Activated T-helper 2 cell treated with anti-CD3 and anti-CD28 coated beads, Interferon-gamma antibody, Interleukin-2, Interleukin-4, amounts not matched to agents 10 μg/mL and 5 μg/mL and 100 μg/mL, durations not matched to agents 14 hours and 24 hours and 36 hours (primary cell): Measurements from ENCODE around the gene BBX. TPM values are rescaled to one million over a fixed set of nuclear protein-coding genes. Genes with fewer than 3 reads are reported as not detected.

ENCODE experiments used
- DNase-seq: peaks from one replicate; pipeline ENCODE4 v3.0.0; 2021; ENCODE audit warnings: low spot score
- H3K27ac Mint-ChIP-seq: one replicate; pipeline ENCODE4 v1.8.0; 2021; ENCODE audit warnings: mixed read lengths
- H3K27me3 Mint-ChIP-seq: one replicate; pipeline ENCODE4 v1.8.0; 2021; ENCODE audit warnings: low read depth, mixed read lengths
- H3K36me3 Mint-ChIP-seq: one replicate; pipeline ENCODE4 v1.8.0; 2021; ENCODE audit warnings: low read depth, mixed read lengths
- H3K4me1 Mint-ChIP-seq: one replicate; pipeline ENCODE4 v1.8.0; 2021; ENCODE audit warnings: low read depth, mixed read lengths
- H3K4me3 Mint-ChIP-seq: one replicate; pipeline ENCODE4 v1.8.0; 2021; ENCODE audit warnings: low read depth, mild to moderate bottlenecking, moderate library complexity, mixed read lengths
- H3K9me3 Mint-ChIP-seq: one replicate; pipeline ENCODE4 v1.8.0; 2021; ENCODE audit warnings: mixed read lengths
- intact Hi-C: fragments of 100-400 bp; cut with micrococcal nuclease; formaldehyde crosslinking; loops from one replicate; pipeline ENCODE4 v1.15.1; 2023
- total RNA-seq: library from RNA; stranded (reverse); gene quantifications from 2 replicates; pipeline ENCODE4 v1.2.3, GENCODE V29; 2022

BBX gene
- total RNA-seq, 1 donor from 2014 or later, result 35.8 TPM

DNA sequence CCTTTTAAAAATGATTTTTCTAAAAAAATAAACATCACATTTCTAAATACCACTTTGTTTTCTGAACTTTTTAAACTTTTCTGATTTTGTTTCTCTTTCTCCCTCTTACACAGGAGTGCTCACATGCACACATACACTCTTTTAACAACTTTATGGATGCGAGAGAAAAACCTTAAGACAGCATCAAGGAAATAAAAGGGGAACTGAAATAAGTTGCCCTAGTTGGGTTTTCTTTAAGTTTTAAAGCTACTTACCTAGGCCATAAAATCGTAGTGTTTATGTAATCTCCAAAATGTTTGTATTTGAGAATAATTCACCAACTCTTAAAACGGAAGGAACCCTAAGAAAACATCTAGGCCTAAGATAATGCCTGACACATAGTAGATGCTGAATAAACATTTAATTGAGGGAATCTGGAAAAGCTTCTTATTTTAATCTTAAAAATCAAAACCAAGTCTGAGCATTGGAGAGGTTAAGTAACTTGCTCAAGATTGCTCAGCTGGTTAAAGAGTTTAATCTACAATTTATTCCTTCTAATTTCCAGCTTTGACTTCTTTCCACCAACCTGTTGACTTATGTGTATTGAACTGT lies 1.2 kb upstream of the BBX start:
- peaks cover under 1% of the 10 kb centered on the region for H3K36me3 Mint-ChIP-seq
- H3K9me3 Mint-ChIP-seq, result no peaks in the 10 kb centered on the region
- H3K4me3 Mint-ChIP-seq, result no peak overlapping the region
- no peak for DNase-seq
- H3K4me1 Mint-ChIP-seq, result peaks cover 14% of the 10 kb centered on the region
- H3K27ac Mint-ChIP-seq, result no peak overlapping the region
- intact Hi-C loops, result loop anchor here (2.0 to 10.0 kb wide), 5 partner anchors 77 to 1306 kb away; no protein-coding TSS in a partner anchor
- peaks cover 8% of the 10 kb centered on the region for H3K27me3 Mint-ChIP-seq

- DNase-seq, result peak; percentile 42
- Mint-ChIP-seq H3K4me1 (peaks cover 20% of the 10 kb centered on the region), H3K27me3 (peaks cover 2% of the 10 kb centered on the region), H3K36me3 (peaks cover 17% of the 10 kb centered on the region), H3K27ac (peak overlapping the region; percentile 94), H3K9me3 (no peaks in the 10 kb centered on the region), H3K4me3 (peak overlapping the region; percentile 96)
- intact Hi-C loops, result loop anchor here (1.0 to 10.0 kb wide), 6 partner anchors 76 to 1304 kb away; no protein-coding TSS in a partner anchor
These were observed 452 bp downstream of the BBX start for GRCh38 chr3:107523289-107523538.

- intact Hi-C loops, result loop anchor here (1.0 to 10.0 kb wide), 6 partner anchors 75 to 1304 kb away; no protein-coding TSS in a partner anchor
- H3K36me3 Mint-ChIP-seq, result peaks cover 17% of the 10 kb centered on the region
- peak; percentile 10 for DNase-seq
- H3K27me3 Mint-ChIP-seq, result peaks cover 2% of the 10 kb centered on the region
- H3K4me1 Mint-ChIP-seq, result peaks cover 20% of the 10 kb centered on the region
- peak overlapping the region; percentile 95 for H3K27ac Mint-ChIP-seq
- H3K9me3 Mint-ChIP-seq, result no peaks in the 10 kb centered on the region
- peak overlapping the region; percentile 96 for H3K4me3 Mint-ChIP-seq
These were observed 970 bp downstream of the BBX start for GRCh38 chr3:107523539-107524325.

GRCh38 chr3:107524326-107524840 lies 1.6 kb downstream of the BBX start:
- DNase-seq, result no peak
- Mint-ChIP-seq H3K27ac (peak overlapping the region; percentile 95), H3K4me1 (peaks cover 23% of the 10 kb centered on the region), H3K27me3 (peaks cover 2% of the 10 kb centered on the region), H3K4me3 (peak overlapping the region; percentile 96), H3K9me3 (no peaks in the 10 kb centered on the region), H3K36me3 (peaks cover 20% of the 10 kb centered on the region)
- intact Hi-C loops, result loop anchor here (5.0 to 10.0 kb wide), 3 partner anchors 250 to 1303 kb away; no protein-coding TSS in a partner anchor

GRCh38 chr3:107524841-107525643 lies 2.3 kb downstream of the BBX start:
- no peaks in the 10 kb centered on the region for H3K9me3 Mint-ChIP-seq
- H3K36me3 Mint-ChIP-seq, result peaks cover 22% of the 10 kb centered on the region
- H3K27me3 Mint-ChIP-seq, result peaks cover 2% of the 10 kb centered on the region
- H3K4me1 Mint-ChIP-seq, result peaks cover 24% of the 10 kb centered on the region
- H3K27ac Mint-ChIP-seq, result peak overlapping the region; percentile 95
- DNase-seq, result peak; percentile 16
- intact Hi-C loops, result loop anchor here (5.0 to 10.0 kb wide), 3 partner anchors 250 to 1302 kb away; no protein-coding TSS in a partner anchor
- peak overlapping the region; percentile 96 for H3K4me3 Mint-ChIP-seq

DNA sequence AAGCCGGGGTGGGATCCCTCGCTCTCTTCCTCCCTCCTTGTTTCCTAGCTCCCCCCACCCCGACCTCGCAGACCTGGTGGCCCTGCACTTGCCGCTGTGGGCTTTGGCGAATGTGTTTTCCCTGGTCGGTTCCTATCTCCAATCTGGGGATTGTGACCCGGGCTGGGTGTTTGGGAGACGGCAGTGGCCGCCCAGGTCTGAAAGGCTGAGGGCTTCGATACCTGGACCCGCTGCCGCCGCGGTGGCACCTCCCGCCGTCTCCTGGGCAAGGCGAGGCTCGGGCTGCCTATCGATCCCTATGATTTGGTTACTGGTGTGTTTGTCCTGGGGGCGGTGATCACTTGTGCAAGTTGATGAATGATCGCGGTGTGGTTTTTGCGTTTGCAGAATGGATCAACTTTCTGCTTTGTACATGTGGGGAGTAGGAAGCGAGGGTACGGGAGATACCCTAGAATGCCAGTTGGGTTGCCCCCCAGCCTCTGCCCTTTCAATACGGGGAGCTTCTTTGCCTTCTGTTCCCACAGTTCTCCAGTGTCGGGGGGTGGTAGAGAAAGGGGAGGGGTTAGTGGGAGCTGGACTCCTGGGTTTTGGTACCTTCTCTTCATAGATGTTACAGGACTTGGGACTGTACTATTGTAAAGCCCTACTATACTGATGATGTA lies 3.0 kb downstream of the BBX start:
- peak overlapping the region; percentile 90 for H3K4me3 Mint-ChIP-seq
- intact Hi-C loops, result loop anchor here (10.0 kb wide), 2 partner anchors 251 to 559 kb away; no protein-coding TSS in a partner anchor

DNA sequence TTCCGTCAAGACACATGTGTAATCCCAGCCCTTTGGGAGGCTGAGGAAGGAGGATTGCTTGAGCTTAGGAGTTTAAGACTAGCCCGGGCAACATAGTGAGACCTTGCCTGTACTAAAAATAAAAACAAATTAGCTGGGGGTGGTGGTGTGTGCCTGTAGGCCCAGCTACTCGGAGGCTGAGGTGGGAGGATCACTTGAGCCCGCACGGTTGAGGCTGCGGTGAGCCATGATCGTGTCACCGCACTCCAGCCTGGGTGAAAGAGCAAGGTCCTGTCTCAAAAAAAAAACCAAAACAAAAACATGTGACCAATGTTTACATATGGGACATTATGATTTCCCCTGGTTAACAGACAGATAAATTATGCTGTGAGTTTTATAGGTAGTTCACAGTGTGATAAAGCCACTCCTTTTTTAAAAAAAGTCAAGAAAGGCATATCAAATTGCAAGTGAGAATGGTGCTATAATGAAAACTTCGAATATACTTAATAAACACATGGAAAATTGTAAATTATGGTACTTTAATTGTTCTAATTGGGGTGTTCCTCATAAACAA lies 9.2 kb downstream of the BBX start:
- no peak overlapping the region for H3K4me3 Mint-ChIP-seq
- peaks cover 10% of the 10 kb centered on the region for H3K4me1 Mint-ChIP-seq
- no peaks in the 10 kb centered on the region for H3K9me3 Mint-ChIP-seq
- H3K36me3 Mint-ChIP-seq, result peaks cover 25% of the 10 kb centered on the region
- peaks cover under 1% of the 10 kb centered on the region for H3K27me3 Mint-ChIP-seq
- H3K27ac Mint-ChIP-seq, result no peak overlapping the region
- intact Hi-C loops, result no loop called here
- DNase-seq, result no peak

More for the DNA sequence above, 3.0 kb downstream of the BBX start:
- Mint-ChIP-seq H3K27ac (peak overlapping the region; percentile 81), H3K9me3 (no peaks in the 10 kb centered on the region), H3K27me3 (peaks cover 2% of the 10 kb centered on the region), H3K4me1 (peaks cover 24% of the 10 kb centered on the region), H3K36me3 (peaks cover 24% of the 10 kb centered on the region)
- no peak for DNase-seq

- no peaks in the 10 kb centered on the region for H3K27me3 Mint-ChIP-seq
- no peak overlapping the region for H3K27ac Mint-ChIP-seq
- intact Hi-C loops, result loop anchor here (5.0 kb wide), 1 partner anchor 304 kb away; no protein-coding TSS in a partner anchor
- no peaks in the 10 kb centered on the region for H3K9me3 Mint-ChIP-seq
- H3K36me3 Mint-ChIP-seq, result no peaks in the 10 kb centered on the region
- no peak for DNase-seq
- peaks cover 4% of the 10 kb centered on the region for H3K4me1 Mint-ChIP-seq
- H3K4me3 Mint-ChIP-seq, result no peak overlapping the region
These were observed 18.1 kb downstream of the BBX start for GRCh38 chr3:107540857-107541256.

DNA sequence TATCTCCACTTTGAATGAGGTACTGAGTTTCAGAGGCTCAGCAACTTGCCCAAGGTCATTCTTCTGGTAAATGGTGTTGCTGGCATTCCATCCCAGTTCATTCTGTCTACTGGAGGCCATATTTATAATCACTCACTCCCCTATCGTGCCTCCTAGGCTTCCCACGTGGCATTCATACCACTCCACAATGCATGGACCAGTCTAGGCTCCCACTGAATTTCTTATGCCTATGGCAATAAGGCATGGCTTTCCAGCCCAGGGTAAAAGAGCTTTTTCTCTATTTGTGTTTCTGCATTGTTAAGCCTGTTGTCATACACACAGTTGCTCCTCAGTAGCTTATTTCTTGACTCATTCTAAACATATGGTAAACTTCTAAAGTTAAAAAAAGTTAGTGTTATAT lies 19.9 kb downstream of the BBX start:
- no peak overlapping the region for H3K27ac Mint-ChIP-seq
- peaks cover 6% of the 10 kb centered on the region for H3K4me1 Mint-ChIP-seq
- H3K27me3 Mint-ChIP-seq, result no peaks in the 10 kb centered on the region
- H3K4me3 Mint-ChIP-seq, result no peak overlapping the region
- H3K9me3 Mint-ChIP-seq, result no peaks in the 10 kb centered on the region
- no peak for DNase-seq
- intact Hi-C loops, result loop anchor here (5.0 kb wide), 1 partner anchor 305 kb away; no protein-coding TSS in a partner anchor
- H3K36me3 Mint-ChIP-seq, result no peaks in the 10 kb centered on the region

GRCh38 chr3:107543666-107544065 lies 20.9 kb downstream of the BBX start:
- H3K27me3 Mint-ChIP-seq, result no peaks in the 10 kb centered on the region
- intact Hi-C loops, result loop anchor here (5.0 kb wide), 1 partner anchor 306 kb away; no protein-coding TSS in a partner anchor
- H3K27ac Mint-ChIP-seq, result no peak overlapping the region
- H3K36me3 Mint-ChIP-seq, result peaks cover 4% of the 10 kb centered on the region
- peaks cover 6% of the 10 kb centered on the region for H3K4me1 Mint-ChIP-seq
- no peak overlapping the region for H3K4me3 Mint-ChIP-seq
- no peak for DNase-seq
- H3K9me3 Mint-ChIP-seq, result peaks cover 4% of the 10 kb centered on the region

GRCh38 chr3:107545680-107546120 lies 22.9 kb downstream of the BBX start:
- DNase-seq, result no peak
- intact Hi-C loops, result no loop called here
- H3K4me3 Mint-ChIP-seq, result no peak overlapping the region
- no peaks in the 10 kb centered on the region for H3K27me3 Mint-ChIP-seq
- H3K9me3 Mint-ChIP-seq, result peaks cover 4% of the 10 kb centered on the region
- no peak overlapping the region for H3K27ac Mint-ChIP-seq
- H3K36me3 Mint-ChIP-seq, result peaks cover 4% of the 10 kb centered on the region
- H3K4me1 Mint-ChIP-seq, result peaks cover 6% of the 10 kb centered on the region

DNA sequence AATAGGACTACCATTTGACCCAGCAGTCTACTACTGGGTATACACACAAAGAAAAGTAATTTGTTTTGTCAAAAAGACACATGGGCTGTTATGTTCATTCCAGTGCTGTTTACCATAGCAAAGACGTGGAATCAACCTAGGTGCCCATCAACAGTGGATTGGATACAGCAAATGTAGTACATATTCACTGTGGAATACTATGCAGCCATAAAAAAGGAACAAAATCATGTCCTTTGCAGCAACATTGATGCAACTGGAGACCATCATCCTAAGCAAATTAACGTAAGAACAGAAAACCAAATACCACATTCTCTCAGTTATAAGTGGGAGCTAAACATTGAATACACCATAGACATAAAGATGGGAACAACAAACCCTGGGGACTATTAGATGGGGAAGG lies 25.8 kb downstream of the BBX start:
- intact Hi-C loops, result no loop called here
- peaks cover 6% of the 10 kb centered on the region for H3K4me1 Mint-ChIP-seq
- H3K36me3 Mint-ChIP-seq, result peaks cover 4% of the 10 kb centered on the region
- peaks cover 4% of the 10 kb centered on the region for H3K9me3 Mint-ChIP-seq
- H3K27ac Mint-ChIP-seq, result no peak overlapping the region
- DNase-seq, result no peak
- H3K4me3 Mint-ChIP-seq, result no peak overlapping the region
- no peaks in the 10 kb centered on the region for H3K27me3 Mint-ChIP-seq
